ENCODE results near the gene ZNF770. TPM values are rescaled to one million over a fixed set of nuclear protein-coding genes. Genes with fewer than 3 reads are reported as not detected.
A peak's percentile ranks its signal among the peaks of the same experiment; 100 is the strongest.

Gene ZNF770
- total and polyA plus RNA-seq, 2 donors from 2014 or later: 13.9 to 52.9 TPM

DNA sequence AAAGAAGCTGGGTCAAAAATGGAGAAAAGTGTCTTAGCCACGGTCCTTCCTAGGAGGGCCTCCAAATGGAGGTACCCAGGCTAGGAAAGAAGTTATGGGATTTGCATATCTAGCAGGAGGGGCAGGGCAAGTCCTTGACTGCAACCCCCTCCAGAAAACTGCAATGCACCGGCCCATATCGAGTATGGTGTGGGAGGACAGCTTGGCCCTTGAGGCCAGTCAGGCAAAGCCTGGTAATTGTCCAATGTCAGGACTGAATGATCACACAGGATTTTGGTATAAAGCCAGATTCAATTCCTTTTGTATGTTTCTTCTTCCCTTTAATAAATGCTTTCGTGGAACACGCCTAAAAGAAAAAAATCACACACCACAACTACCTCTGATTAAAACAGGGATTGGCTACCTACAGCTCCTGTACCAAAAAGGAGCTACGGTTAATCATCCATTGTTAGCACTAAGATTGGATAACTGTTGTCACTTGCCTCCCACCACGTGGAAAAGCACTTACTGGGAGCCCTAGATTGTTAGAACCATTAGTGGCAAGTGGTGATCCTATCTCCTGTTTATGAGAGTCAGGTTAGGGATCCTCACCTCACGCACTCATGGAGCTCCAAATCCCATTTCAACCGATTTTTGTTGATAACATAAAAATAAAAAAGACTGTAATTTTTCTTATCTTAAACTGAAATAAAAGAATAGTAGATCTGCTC is 1.2 kb downstream of the ZNF770 start:
- H3K36me3 ChIP-seq (ENCODE audit: control insufficient read depth in 2 of 3, insufficient read depth in 3 of 3, low read length in 3 of 3): peaks cover 0 to 9% (median 9%) of the 10 kb centered on the region in 3 donors
- H3K4me1 ChIP-seq (ENCODE audit: control insufficient read depth in 2 of 3, insufficient read depth in 2 of 3, low read depth in 1 of 3, low read length in 3 of 3): peaks cover 0 to 14% (median 14%) of the 10 kb centered on the region in 3 donors
- intact Hi-C loops (cut with DNase I): no loop called here
- peak overlapping the region; percentile 86 to 100 (median 89) for H3K9ac ChIP-seq (ENCODE audit: low read length in 3 of 3)
- H3K9me3 ChIP-seq (ENCODE audit: control insufficient read depth in 2 of 3, insufficient read depth in 1 of 3, low read length in 3 of 3): no peaks in the 10 kb centered on the region
- FAIRE-seq (no peak), DNase-seq (peak in 4 of 5 donors; percentile 65 to 80 (median 74))
- peak overlapping the region; percentile 96 to 100 (median 99) for H3K4me3 ChIP-seq (ENCODE audit: low read length in 3 of 3)
- TF ChIP-seq, protein P1, sequence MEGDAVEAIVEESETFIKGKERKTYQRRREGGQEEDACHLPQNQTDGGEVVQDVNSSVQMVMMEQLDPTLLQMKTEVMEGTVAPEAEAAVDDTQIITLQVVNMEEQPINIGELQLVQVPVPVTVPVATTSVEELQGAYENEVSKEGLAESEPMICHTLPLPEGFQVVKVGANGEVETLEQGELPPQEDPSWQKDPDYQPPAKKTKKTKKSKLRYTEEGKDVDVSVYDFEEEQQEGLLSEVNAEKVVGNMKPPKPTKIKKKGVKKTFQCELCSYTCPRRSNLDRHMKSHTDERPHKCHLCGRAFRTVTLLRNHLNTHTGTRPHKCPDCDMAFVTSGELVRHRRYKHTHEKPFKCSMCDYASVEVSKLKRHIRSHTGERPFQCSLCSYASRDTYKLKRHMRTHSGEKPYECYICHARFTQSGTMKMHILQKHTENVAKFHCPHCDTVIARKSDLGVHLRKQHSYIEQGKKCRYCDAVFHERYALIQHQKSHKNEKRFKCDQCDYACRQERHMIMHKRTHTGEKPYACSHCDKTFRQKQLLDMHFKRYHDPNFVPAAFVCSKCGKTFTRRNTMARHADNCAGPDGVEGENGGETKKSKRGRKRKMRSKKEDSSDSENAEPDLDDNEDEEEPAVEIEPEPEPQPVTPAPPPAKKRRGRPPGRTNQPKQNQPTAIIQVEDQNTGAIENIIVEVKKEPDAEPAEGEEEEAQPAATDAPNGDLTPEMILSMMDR (IDR thresholded peaks at IDR 0.05; ENCODE audit: borderline replicate concordance, extremely low read depth, insufficient read depth): no peak
- H3K27me3 ChIP-seq (ENCODE audit: control insufficient read depth, insufficient read depth, low read length): no peaks in the 10 kb centered on the region
- H3K27ac ChIP-seq (ENCODE audit: low read depth in 2 of 2, low read length in 2 of 2): peak overlapping the region; percentile 64 to 95

DNA sequence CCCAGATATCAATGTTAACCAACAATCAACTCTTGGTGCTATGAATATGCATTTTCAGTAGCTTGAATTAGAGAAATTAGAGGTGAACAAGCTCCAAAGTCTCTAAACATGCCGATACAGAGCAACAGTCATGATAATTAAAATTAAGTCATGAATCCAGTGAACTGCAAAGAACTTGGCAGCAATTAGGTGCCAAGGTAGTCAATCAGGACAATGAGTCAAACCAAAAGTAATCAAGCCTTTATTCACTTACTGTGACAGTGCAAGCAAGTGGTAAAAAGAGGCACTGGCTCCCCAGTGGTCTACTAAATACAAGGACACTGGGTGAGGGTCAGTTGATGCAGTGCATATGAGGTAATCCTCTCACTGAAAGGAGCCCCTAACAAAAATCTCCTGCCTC is 1.8 kb downstream of the ZNF770 start:
- intact Hi-C loops (cut with DNase I): no loop called here

DNA sequence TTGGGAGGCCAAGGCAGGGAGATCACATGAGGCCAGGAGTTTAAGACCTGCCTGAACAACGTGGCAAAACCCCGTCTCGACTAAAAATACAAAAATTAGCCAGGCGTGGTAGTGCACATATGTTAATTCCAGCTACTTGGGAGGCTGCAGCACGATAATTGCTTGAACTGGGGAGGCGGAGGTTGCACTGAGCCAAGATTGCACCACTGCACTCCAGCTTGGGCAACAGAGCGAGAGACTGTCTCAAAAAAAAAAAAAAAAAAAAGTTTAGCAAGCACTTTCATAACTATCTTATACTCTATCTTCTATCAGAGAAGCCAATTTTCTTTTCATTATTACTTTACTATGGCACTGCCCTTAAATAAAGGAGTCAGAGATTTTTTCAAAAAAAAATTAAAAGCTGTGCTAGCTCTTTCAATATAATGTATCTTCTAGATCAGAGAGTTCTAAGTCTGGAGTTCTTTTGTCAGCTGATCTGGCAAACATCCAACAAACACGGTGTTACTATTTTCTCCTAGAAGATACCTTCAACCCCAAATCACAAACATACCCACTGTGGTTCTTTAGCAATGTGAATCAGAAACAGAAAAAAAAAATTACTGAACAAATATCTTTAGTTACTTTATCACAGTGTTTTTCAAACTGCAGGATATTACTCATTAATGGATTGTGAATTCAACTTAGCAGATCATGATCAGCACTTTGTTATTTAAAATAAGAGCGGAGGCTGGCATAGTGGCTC is 3.0 kb downstream of the ZNF770 start:
- H3K4me3 ChIP-seq (ENCODE audit: low read length in 3 of 3): peak overlapping the region in 2 of 3 donors; percentile 10 to 23
- FAIRE-seq: peak; percentile 62
- no peak overlapping the region for H3K9ac ChIP-seq (ENCODE audit: low read length in 3 of 3)
- no peaks in the 10 kb centered on the region for H3K9me3 ChIP-seq (ENCODE audit: control insufficient read depth in 2 of 3, insufficient read depth in 1 of 3, low read length in 3 of 3)
- H3K27ac ChIP-seq (ENCODE audit: low read depth in 2 of 2, low read length in 2 of 2): peak overlapping the region; percentile 12 to 51
- DNase-seq: peak in 3 of 5 donors; percentile 23 to 69 (median 45)
- intact Hi-C loops (cut with DNase I): no loop called here
- TF ChIP-seq, protein P1 (IDR thresholded peaks at IDR 0.05; ENCODE audit: borderline replicate concordance, extremely low read depth, insufficient read depth): no peak
- peaks cover 0 to 14% (median 14%) of the 10 kb centered on the region in 3 donors for H3K36me3 ChIP-seq (ENCODE audit: control insufficient read depth in 2 of 3, insufficient read depth in 3 of 3, low read length in 3 of 3)
- no peaks in the 10 kb centered on the region for H3K27me3 ChIP-seq (ENCODE audit: control insufficient read depth, insufficient read depth, low read length)
- H3K4me1 ChIP-seq (ENCODE audit: control insufficient read depth in 2 of 3, insufficient read depth in 2 of 3, low read depth in 1 of 3, low read length in 3 of 3): peaks cover 0 to 14% (median 14%) of the 10 kb centered on the region in 3 donors

More for the DNA sequence above, 1.8 kb downstream of the ZNF770 start:
- FAIRE-seq (no peak), DNase-seq (no peak)
- TF ChIP-seq, protein P1 (IDR thresholded peaks at IDR 0.05; ENCODE audit: borderline replicate concordance, extremely low read depth, insufficient read depth): no peak
- H3K4me1 ChIP-seq (ENCODE audit: control insufficient read depth in 2 of 3, insufficient read depth in 2 of 3, low read depth in 1 of 3, low read length in 3 of 3): peaks cover 0 to 14% (median 14%) of the 10 kb centered on the region in 3 donors
- H3K9ac ChIP-seq (ENCODE audit: low read length in 3 of 3): peak overlapping the region in 2 of 3 donors; percentile 21 to 52
- H3K4me3 ChIP-seq (ENCODE audit: low read length in 3 of 3): peak overlapping the region; percentile 96 to 100 (median 99)
- peak overlapping the region in 1 of 2 donors; percentile 64 for H3K27ac ChIP-seq (ENCODE audit: low read depth in 2 of 2, low read length in 2 of 2)
- no peaks in the 10 kb centered on the region for H3K27me3 ChIP-seq (ENCODE audit: control insufficient read depth, insufficient read depth, low read length)
- H3K36me3 ChIP-seq (ENCODE audit: control insufficient read depth in 2 of 3, insufficient read depth in 3 of 3, low read length in 3 of 3): peaks cover 0 to 13% (median 12%) of the 10 kb centered on the region in 3 donors
- no peaks in the 10 kb centered on the region for H3K9me3 ChIP-seq (ENCODE audit: control insufficient read depth in 2 of 3, insufficient read depth in 1 of 3, low read length in 3 of 3)
